Measurements from ENCODE around the gene PPT2. TPM values are rescaled to one million over a fixed set of nuclear protein-coding genes. Genes with fewer than 3 reads are reported as not detected.

Gene PPT2
- total RNA-seq, 1 experiment from 2014 or later: 30.0 TPM

DNA sequence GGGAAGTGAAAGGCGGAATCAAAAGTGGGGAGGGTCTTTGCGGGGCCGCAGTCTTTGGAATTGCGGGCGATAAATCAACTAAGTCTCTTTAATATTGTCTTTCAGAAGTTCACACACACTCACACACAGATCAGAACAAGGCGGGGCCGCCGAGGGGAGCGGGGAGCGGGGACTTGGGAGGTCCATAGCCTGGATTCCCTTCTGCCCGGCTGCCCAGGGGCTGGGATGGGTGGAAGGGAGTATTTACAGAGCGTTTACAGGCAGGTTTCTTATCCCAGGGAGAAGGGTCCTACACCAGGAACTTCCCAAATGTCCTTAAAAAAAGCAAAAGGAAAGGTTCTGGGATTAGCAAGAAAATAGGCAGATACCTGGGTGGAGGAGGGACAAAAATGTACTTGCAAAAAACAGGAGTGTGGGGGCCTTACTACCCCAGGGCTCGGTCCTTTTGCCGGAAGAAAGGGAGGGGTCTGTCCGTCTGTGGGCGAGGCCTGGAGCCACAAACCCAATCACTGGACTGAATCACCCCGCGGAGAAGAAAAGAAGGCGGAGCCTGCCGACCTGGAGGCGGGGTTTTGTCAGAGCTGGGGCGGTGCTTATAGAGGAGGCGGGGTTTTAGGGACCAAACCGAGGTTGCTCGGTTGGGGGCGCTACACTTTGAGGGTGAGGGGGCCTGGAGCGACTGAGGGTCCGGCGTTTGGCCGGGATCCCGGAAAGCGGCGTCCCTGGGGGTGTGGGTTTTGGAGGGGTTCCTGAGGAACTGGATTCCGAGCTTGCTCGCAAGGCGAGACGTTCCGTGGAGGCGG lies 5.5 kb upstream of the PPT2 start:
- DNase-seq (ENCODE audit: low spot score) (peak; percentile 96), ATAC-seq (peak; percentile 74)
- Mint-ChIP-seq H3K4me1 (peaks cover 51% of the 10 kb centered on the region), H3K27me3 (ENCODE audit: low read depth) (peaks cover 65% of the 10 kb centered on the region), H3K9me3 (no peaks in the 10 kb centered on the region), H3K36me3 (no peaks in the 10 kb centered on the region), H3K27ac (peak overlapping the region; percentile 12), H3K4me3 (peak overlapping the region; percentile 95)
- ChIA-PET CTCF (interaction anchor here (0.5 to 2.9 kb wide), 17 partner anchors 10 to 1168 kb away, joined by 3 to 38 read pairs (median 4); partner anchors contain the start of genes ATF6B, EGFL8, FKBPL and TAP2), POLR2A (interaction anchor here (0.6 to 1.6 kb wide), 4 partner anchors 10 to 735 kb away, joined by 3 to 4 read pairs (median 3); partner anchors contain the start of gene FKBPL)
- TF ChIP-seq ZNF219 (CRISPR knock-in tag; IDR thresholded peaks at IDR 0.05; ENCODE audit: borderline replicate concordance): no peak
- TF ChIP-seq, protein P1, sequence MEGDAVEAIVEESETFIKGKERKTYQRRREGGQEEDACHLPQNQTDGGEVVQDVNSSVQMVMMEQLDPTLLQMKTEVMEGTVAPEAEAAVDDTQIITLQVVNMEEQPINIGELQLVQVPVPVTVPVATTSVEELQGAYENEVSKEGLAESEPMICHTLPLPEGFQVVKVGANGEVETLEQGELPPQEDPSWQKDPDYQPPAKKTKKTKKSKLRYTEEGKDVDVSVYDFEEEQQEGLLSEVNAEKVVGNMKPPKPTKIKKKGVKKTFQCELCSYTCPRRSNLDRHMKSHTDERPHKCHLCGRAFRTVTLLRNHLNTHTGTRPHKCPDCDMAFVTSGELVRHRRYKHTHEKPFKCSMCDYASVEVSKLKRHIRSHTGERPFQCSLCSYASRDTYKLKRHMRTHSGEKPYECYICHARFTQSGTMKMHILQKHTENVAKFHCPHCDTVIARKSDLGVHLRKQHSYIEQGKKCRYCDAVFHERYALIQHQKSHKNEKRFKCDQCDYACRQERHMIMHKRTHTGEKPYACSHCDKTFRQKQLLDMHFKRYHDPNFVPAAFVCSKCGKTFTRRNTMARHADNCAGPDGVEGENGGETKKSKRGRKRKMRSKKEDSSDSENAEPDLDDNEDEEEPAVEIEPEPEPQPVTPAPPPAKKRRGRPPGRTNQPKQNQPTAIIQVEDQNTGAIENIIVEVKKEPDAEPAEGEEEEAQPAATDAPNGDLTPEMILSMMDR (IDR thresholded peaks at IDR 0.05): peak; percentile 46; the same call in 1 of the 2 replicates

DNA sequence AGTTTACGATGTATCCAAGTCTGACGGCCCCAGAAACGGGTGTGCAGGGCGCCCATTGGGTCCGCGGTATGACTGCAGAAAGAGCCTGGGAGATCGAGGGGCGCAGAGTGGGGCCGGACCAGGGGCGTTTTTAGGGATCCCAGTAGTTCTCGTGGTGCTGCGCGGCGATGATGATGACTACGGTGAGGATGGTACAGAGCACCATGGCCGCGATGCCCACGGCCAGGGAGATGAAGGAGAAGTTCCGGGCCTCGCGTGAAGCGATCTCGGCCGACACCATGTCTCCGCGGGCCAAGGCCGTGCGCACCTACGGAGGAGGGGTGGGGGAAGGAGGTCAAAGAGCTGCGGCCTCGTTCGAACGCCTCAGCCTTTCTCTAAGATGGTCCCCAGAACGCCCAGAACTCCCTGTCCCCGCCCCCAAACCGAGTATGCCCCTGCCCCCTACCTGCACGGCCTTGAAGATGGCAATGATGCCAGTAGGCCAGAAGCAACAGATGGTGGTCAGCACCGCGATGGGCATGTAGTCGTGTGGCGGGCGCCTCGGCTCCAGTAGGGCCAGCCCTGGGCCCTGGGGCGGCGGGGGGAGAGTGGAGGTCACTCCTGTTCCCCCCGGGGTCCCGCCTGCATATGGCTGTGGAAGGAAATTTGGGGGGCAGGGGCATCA lies 4.7 kb upstream of the PPT2 start:
- Mint-ChIP-seq H3K4me3 (peak overlapping the region; percentile 95), H3K4me1 (peaks cover 51% of the 10 kb centered on the region), H3K36me3 (no peaks in the 10 kb centered on the region), H3K9me3 (no peaks in the 10 kb centered on the region), H3K27me3 (ENCODE audit: low read depth) (peaks cover 65% of the 10 kb centered on the region), H3K27ac (no peak overlapping the region)
- POLR2A ChIA-PET: interaction anchor here (0.8 to 1.6 kb wide), 3 partner anchors 10 to 28 kb away, joined by 3 to 4 read pairs (median 3); partner anchors contain the start of gene FKBPL
- TF ChIP-seq, protein P1 (IDR thresholded peaks at IDR 0.05): peak; percentile 30; the same call in 1 of the 2 replicates
- TF ChIP-seq, protein P2, sequence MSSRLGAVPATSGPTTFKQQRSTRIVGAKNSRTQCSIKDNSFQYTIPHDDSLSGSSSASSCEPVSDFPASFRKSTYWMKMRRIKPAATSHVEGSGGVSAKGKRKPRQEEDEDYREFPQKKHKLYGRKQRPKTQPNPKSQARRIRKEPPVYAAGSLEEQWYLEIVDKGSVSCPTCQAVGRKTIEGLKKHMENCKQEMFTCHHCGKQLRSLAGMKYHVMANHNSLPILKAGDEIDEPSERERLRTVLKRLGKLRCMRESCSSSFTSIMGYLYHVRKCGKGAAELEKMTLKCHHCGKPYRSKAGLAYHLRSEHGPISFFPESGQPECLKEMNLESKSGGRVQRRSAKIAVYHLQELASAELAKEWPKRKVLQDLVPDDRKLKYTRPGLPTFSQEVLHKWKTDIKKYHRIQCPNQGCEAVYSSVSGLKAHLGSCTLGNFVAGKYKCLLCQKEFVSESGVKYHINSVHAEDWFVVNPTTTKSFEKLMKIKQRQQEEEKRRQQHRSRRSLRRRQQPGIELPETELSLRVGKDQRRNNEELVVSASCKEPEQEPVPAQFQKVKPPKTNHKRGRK (CRISPR knock-in tag; IDR thresholded peaks at IDR 0.05; ENCODE audit: borderline replicate concordance): no peak
- ATAC-seq: no peak
- CTCF ChIA-PET: interaction anchor here (0.5 to 2.9 kb wide), 18 partner anchors 8 to 1012 kb away, joined by 3 to 38 read pairs (median 6); partner anchors contain the start of genes ATF6B, EGFL8, FKBPL and TAP2
- peak; percentile 25 for DNase-seq (ENCODE audit: low spot score)

DNA sequence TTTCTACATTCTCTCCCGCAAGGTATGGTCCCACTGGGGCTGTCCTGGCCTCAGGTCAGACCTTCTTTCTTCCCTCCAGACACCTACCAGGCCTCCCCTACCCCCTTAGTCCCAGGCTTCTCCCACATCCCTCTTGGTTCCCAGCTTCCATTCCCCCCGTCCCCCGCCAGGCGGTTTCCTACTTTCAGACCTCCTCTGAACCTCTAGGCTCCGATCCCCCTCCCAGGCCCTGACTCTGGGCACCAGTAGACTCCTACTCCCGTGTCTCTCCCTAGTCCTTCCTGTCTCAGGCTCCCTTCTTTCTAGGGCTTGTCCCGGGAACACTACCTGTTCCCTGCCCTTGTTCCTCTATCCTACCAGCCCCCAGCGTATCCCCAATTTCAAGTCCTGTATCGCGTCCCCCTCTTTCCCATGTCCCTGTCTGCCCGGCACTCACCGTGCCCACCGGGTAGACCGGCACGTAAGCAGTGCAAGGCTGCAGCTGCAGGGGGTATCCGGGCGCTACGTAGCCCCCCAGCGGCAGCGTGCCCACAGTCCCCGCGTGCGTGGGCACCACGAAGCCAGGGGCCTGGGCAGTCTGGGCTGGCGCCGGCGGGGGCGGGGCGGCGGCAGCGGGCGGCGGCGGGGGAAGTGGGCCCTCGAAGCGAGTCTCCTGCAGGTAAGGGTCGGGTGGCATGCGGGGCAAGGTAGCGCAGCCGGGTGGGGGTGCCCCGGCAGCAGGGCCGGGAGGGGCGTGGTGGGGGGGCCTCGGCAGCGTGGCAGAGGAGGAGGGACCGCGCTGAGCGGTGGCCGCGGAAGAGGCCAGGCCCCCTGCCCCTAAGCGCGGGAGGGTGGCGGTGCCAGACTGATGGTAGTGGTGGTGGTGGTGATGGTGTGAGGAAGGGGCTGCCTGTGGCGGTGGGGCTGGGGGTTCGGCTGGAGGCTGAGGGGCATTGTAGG lies 3.7 kb upstream of the PPT2 start:
- peak overlapping the region; percentile 95 for H3K4me3 Mint-ChIP-seq
- no peaks in the 10 kb centered on the region for H3K9me3 Mint-ChIP-seq
- H3K27ac Mint-ChIP-seq: no peak overlapping the region
- POLR2A ChIA-PET: interaction anchor here (0.8 to 1.6 kb wide), 2 partner anchors 20 to 184 kb away, joined by 3 to 4 read pairs; partner anchors contain the start of gene FKBPL
- peaks cover 65% of the 10 kb centered on the region for H3K27me3 Mint-ChIP-seq (ENCODE audit: low read depth)
- no peaks in the 10 kb centered on the region; the same call in 1 of the 2 replicates for H3K36me3 Mint-ChIP-seq
- peaks cover 57% of the 10 kb centered on the region for H3K4me1 Mint-ChIP-seq
- CTCF ChIA-PET: interaction anchor here (0.5 to 3.3 kb wide), 16 partner anchors 9 to 252 kb away, joined by 3 to 38 read pairs (median 6); partner anchors contain the start of genes ATF6B, EGFL8 and FKBPL
- TF ChIP-seq, protein P3, sequence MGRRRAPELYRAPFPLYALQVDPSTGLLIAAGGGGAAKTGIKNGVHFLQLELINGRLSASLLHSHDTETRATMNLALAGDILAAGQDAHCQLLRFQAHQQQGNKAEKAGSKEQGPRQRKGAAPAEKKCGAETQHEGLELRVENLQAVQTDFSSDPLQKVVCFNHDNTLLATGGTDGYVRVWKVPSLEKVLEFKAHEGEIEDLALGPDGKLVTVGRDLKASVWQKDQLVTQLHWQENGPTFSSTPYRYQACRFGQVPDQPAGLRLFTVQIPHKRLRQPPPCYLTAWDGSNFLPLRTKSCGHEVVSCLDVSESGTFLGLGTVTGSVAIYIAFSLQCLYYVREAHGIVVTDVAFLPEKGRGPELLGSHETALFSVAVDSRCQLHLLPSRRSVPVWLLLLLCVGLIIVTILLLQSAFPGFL (CRISPR knock-in tag; IDR thresholded peaks at IDR 0.05; ENCODE audit: borderline replicate concordance): no peak
- TF ChIP-seq ZNF416 (CRISPR knock-in tag; IDR thresholded peaks at IDR 0.05): no peak
- TF ChIP-seq, protein P4, sequence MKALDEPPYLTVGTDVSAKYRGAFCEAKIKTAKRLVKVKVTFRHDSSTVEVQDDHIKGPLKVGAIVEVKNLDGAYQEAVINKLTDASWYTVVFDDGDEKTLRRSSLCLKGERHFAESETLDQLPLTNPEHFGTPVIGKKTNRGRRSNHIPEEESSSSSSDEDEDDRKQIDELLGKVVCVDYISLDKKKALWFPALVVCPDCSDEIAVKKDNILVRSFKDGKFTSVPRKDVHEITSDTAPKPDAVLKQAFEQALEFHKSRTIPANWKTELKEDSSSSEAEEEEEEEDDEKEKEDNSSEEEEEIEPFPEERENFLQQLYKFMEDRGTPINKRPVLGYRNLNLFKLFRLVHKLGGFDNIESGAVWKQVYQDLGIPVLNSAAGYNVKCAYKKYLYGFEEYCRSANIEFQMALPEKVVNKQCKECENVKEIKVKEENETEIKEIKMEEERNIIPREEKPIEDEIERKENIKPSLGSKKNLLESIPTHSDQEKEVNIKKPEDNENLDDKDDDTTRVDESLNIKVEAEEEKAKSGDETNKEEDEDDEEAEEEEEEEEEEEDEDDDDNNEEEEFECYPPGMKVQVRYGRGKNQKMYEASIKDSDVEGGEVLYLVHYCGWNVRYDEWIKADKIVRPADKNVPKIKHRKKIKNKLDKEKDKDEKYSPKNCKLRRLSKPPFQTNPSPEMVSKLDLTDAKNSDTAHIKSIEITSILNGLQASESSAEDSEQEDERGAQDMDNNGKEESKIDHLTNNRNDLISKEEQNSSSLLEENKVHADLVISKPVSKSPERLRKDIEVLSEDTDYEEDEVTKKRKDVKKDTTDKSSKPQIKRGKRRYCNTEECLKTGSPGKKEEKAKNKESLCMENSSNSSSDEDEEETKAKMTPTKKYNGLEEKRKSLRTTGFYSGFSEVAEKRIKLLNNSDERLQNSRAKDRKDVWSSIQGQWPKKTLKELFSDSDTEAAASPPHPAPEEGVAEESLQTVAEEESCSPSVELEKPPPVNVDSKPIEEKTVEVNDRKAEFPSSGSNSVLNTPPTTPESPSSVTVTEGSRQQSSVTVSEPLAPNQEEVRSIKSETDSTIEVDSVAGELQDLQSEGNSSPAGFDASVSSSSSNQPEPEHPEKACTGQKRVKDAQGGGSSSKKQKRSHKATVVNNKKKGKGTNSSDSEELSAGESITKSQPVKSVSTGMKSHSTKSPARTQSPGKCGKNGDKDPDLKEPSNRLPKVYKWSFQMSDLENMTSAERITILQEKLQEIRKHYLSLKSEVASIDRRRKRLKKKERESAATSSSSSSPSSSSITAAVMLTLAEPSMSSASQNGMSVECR (CRISPR knock-in tag; IDR thresholded peaks at IDR 0.05; ENCODE audit: borderline replicate concordance): peak; percentile 51; the same call in 1 of the 2 replicates
- TF ChIP-seq, protein P5, sequence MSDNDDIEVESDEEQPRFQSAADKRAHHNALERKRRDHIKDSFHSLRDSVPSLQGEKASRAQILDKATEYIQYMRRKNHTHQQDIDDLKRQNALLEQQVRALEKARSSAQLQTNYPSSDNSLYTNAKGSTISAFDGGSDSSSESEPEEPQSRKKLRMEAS (CRISPR knock-in tag; IDR thresholded peaks at IDR 0.05): peak; percentile 47; the same call in 1 of the 2 replicates
- ATAC-seq (peak; percentile 8), DNase-seq (ENCODE audit: low spot score) (peak; percentile 68)

All from WTC11 (cell line).